GM12873 (cell line): Measurements from ENCODE around the gene C1QTNF2.

Experiments used
- TF ChIP-seq, protein P1 (sequence below): IDR thresholded peaks from 2 replicates; pipeline ENCODE4 v1.5.1; 2012; ENCODE audit warnings: low read depth, mild to moderate bottlenecking, moderate library complexity, low read length, control low read depth; ENCODE audit not compliant: insufficient read depth; ENCODE audit errors: missing control alignments

The C1QTNF2 gene

DNA sequence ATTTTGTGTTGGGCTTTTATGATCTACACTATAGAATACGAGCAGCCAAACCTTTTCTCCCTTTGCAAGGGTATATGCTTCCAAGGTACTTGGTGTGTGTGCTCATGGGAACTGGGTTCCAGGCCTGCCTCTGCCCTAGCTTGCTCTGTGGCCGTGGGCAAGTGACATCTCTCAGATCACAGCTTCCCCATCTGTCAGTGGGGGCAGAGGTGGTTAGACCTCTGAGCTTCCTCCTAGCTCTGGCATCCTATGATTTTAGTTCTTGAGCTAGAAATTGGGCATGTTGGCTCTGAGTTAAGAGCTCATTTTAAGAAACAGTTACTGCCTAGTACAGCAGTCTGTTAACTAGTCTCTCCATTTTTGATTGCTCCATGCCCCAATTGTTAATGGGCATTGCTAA is 45.5 kb downstream of the C1QTNF2 start:
- TF ChIP-seq, protein P1, sequence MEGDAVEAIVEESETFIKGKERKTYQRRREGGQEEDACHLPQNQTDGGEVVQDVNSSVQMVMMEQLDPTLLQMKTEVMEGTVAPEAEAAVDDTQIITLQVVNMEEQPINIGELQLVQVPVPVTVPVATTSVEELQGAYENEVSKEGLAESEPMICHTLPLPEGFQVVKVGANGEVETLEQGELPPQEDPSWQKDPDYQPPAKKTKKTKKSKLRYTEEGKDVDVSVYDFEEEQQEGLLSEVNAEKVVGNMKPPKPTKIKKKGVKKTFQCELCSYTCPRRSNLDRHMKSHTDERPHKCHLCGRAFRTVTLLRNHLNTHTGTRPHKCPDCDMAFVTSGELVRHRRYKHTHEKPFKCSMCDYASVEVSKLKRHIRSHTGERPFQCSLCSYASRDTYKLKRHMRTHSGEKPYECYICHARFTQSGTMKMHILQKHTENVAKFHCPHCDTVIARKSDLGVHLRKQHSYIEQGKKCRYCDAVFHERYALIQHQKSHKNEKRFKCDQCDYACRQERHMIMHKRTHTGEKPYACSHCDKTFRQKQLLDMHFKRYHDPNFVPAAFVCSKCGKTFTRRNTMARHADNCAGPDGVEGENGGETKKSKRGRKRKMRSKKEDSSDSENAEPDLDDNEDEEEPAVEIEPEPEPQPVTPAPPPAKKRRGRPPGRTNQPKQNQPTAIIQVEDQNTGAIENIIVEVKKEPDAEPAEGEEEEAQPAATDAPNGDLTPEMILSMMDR, result no peak

DNA sequence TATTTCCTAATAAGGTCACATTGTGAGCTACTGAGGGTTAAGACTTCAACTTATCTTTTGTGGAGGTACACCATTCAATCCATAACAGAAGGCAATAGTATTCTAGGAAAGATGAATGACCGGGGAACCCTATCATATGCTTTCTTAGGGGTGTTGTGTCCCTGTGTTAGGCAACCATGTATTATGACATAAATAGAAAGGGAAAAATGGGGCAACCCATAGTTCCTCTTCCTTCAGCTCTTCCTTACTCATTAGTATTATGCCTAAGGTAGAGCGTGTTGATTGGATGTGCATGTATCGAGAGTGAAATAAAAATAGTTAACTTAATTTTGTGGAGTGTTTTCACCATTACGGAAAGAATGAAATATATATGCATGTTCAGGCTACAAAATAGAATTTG is 52.0 kb downstream of the C1QTNF2 start:
- TF ChIP-seq, protein P1, result no peak

DNA sequence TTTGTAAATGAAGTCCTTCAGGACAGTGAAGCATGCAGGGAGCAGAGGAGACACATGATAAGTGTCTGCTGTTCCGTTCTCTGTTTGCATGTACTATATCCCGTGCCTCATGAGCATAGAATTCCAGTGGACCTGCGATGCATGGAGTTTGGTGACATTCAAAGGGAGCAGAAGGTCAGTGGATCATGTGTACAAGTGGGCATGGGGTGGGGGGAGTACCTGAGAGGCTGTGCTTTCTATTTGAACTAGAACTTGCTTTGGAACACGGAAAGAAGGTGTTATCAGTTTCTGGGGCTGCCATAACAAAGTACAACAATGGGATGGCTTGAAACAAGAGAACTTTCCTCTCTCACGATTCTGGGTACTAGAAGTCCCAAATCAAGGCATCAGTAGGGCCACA is 53.0 kb downstream of the C1QTNF2 start:
- TF ChIP-seq, protein P1, result no peak

DNA sequence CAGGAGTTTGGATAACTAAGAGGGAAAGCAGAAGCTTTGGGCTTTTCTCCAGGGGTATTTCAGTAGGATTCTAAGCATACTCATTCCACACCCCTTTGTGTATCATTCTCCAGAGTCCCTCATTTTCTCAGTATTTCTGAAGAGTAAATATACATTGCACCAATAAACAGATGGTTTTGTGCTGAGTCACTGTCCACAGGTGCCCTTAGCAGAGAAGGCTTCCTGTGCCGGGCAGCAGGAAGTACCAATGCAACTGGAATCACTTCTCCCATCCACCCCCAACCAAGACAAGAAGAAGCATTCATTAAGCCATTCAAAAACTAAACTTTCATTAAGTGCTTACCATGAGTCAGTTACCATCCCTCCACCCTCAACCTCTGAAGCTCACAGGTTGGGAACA is 54.5 kb downstream of the C1QTNF2 start:
- TF ChIP-seq, protein P1, result no peak

DNA sequence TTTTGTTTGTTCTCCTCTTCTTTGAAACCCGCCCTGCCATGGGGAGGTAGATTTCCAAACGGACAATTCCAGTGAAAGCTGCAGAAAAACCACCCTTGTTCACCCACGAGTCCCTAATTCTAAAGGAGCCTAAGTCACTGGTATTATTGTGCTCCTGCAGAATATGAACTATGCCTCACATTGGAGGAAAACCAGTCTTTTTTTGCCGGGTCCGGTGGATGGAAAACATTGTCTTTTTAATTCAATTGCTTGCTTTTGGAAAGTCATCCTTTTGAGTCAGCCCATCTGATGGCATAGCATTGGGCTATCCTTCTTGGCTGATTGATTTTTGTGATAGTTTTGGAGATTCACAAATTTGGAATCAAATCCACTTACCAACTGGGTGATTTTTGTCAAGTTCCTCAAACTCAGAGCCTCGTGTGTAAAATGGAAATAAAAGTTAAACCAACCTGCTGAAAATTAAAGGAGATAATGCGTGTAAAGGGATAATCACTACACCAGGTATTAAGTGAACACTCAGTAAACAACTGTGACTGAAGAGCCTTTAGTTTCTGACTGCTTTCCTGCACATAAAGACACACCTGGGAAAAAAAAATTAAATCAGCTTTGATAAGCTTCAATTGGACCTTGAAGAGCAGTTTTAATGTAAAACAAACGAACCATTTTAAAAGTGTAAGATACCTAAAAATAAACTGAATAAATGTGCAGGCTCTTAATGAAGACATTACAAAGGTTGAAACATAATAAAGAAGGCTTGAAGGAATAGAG is 57.3 kb downstream of the C1QTNF2 start:
- TF ChIP-seq, protein P1, result no peak

DNA sequence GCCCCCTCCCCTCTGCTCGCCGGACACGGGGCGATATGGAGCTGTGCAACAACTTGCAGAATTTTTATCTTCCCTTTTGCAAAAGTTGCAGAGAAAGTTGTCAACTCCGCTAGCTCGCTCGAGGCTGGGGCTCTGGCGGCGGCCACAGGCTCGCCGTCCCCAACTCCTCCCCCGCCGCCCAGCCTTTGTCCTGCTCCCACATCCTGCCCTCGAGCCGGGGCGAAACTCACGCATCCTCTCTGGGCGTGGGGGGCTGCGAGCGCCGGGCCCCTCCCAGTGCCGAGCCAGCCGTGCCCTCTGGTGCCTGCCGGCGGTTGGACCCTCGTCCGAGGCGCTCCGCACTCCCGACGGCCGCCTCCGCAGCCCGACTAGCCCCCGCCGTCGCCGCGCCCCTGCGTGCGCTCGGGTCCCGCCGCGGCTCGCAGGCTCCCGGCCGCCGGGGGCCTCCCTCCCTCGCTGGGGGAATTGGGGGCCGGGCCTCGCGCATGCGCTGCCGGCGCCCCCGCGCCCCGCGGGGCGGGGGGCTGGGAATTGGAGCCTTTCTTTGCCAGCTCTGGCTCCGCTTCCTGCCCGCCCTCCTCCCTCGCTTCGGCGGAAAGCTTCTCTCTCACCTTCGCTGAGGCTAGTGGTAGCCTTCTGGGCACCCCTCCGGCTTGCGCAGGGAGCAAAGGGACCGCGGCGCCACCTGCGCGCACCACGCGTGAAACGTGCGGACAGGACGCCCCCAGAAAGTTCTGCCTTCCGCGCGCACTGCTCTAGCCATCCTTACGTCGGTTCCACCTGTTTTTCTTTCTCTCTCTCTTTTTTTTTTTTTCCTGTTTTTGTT is 58.1 kb downstream of the C1QTNF2 start, which contains the start of gene CCNJL:
Gene CCNJL (minus strand): TSS at position 431 of the 826 bp plus-strand sequence. CDS start 641 bp downstream, outside the sequence.
- TF ChIP-seq, protein P1, result no peak

DNA sequence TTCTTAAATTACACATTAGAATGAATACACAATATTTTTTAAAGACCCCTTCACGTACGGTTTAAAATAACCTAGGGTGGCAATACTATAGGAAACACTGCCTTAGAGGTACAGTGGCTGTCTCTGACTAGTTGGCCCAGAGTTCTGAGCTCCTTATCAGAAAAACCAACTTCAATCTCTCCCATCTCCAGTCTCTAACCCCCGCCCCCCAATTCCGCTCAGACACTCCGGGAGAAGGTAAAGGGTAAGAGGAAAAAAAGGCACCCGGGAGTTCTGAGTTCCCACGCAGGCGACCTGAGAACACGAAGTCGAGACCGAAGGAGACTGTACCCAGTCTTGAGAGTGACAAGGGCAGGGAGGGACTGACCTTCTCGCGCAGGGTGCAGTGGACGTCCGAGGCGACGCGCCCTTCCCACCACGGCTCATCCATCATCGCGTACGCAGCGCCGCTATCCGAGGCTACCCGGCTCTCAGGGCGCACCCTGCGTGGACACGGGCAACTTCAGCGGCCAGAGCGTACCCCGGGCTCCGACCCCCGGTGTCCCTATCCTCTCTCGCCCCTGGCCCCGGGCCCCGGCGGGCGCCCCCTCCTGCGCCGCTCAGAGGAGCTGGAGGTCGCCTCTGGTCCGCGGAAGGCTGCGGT is 58.8 kb downstream of the C1QTNF2 start:
- TF ChIP-seq, protein P1, result no peak
